Activated CD8-positive, alpha-beta memory T cell treated with anti-CD3 and anti-CD28 coated beads for 24 hours (primary cell): ENCODE results near the gene COL8A1.

ENCODE experiments used
- DNase-seq: peaks from one replicate; pipeline ENCODE4 v3.0.0-alpha.2; 2020

Gene COL8A1

GRCh38 chr3:99765042-99765942, 126.9 kb downstream of the COL8A1 start:
- DNase-seq, result no peak

- DNase-seq, result no peak
Observed at GRCh38 chr3:99767291-99767690, 128.9 kb downstream of the COL8A1 start.

- no peak for DNase-seq
Observed at GRCh38 chr3:99768126-99768525, 129.7 kb downstream of the COL8A1 start.

GRCh38 chr3:99768808-99769501, 130.6 kb downstream of the COL8A1 start:
- DNase-seq, result no peak

GRCh38 chr3:99772171-99772570, 133.8 kb downstream of the COL8A1 start:
- DNase-seq, result no peak

- no peak for DNase-seq
Observed at GRCh38 chr3:99772671-99773070, 134.3 kb downstream of the COL8A1 start.

- DNase-seq, result no peak
Observed at GRCh38 chr3:99774467-99774866, 136.1 kb downstream of the COL8A1 start.

GRCh38 chr3:99776516-99777209, 138.3 kb downstream of the COL8A1 start:
- DNase-seq, result no peak

GRCh38 chr3:99777210-99777549, 138.8 kb downstream of the COL8A1 start:
- DNase-seq, result no peak

GRCh38 chr3:99777708-99778107, 139.3 kb downstream of the COL8A1 start:
- no peak for DNase-seq

- no peak for DNase-seq
Observed at GRCh38 chr3:99780749-99781148, 142.4 kb downstream of the COL8A1 start.

- no peak for DNase-seq
Observed at GRCh38 chr3:99781761-99782160, 143.4 kb downstream of the COL8A1 start.

- DNase-seq, result no peak
Observed at GRCh38 chr3:99783011-99783573, 144.7 kb downstream of the COL8A1 start.

- no peak for DNase-seq
Observed at GRCh38 chr3:99789011-99789721, 150.8 kb downstream of the COL8A1 start.

GRCh38 chr3:99794485-99794884, 156.1 kb downstream of the COL8A1 start:
- DNase-seq, result no peak

- DNase-seq, result no peak
Observed at GRCh38 chr3:99795573-99795972, 157.2 kb downstream of the COL8A1 start.

- no peak for DNase-seq
Observed at GRCh38 chr3:99799422-99799821, 161.0 kb downstream of the COL8A1 start.

GRCh38 chr3:99803297-99803696, 164.9 kb downstream of the COL8A1 start:
- DNase-seq, result no peak

GRCh38 chr3:99805160-99805559, 166.8 kb downstream of the COL8A1 start:
- DNase-seq, result no peak

- DNase-seq, result no peak
Observed at GRCh38 chr3:99808163-99808794, 169.9 kb downstream of the COL8A1 start.

GRCh38 chr3:99809565-99809964, 171.2 kb downstream of the COL8A1 start:
- no peak for DNase-seq

GRCh38 chr3:99810403-99810802, 172.0 kb downstream of the COL8A1 start:
- DNase-seq, result no peak
